AG09309 (cell line): ENCODE data around the gene RCSD1.

ENCODE experiments used
- DNase-seq: peaks from one replicate; pipeline ENCODE4 v3.0.0-alpha.2; 2010; ENCODE audit warnings: low read depth
- H3K4me3 ChIP-seq: 2 replicates; pipeline ENCODE4 v1.5.1; 2011; ENCODE audit warnings: mild to moderate bottlenecking, low read depth, low read length, moderate library complexity; ENCODE audit not compliant: control insufficient read depth
- CTCF ChIP-seq: IDR thresholded peaks from 2 replicates; pipeline ENCODE4 v1.5.1; 2011; ENCODE audit warnings: mild to moderate bottlenecking, low read depth, low read length, inconsistent platforms; ENCODE audit not compliant: insufficient read depth, control insufficient read depth; ENCODE audit errors: missing control alignments

The RCSD1 gene

GRCh38 chr1:167685844-167686243, 55.8 kb downstream of the RCSD1 start:
- H3K4me3 ChIP-seq, result no peak overlapping the region
- no peak for TF ChIP-seq CTCF
- no peak for DNase-seq

GRCh38 chr1:167687919-167688519, 58.0 kb downstream of the RCSD1 start:
- peak; percentile 39 for DNase-seq
- no peak overlapping the region for H3K4me3 ChIP-seq

GRCh38 chr1:167689567-167689920, 59.5 kb downstream of the RCSD1 start:
- no peak for DNase-seq
- no peak overlapping the region for H3K4me3 ChIP-seq
- TF ChIP-seq CTCF, result no peak

More at GRCh38 chr1:167687919-167688519, 58.0 kb downstream of the RCSD1 start:
- peak; percentile 89 for TF ChIP-seq CTCF

- H3K4me3 ChIP-seq, result no peak overlapping the region
- no peak for DNase-seq
- no peak for TF ChIP-seq CTCF
Measured at GRCh38 chr1:167690053-167690452, 60.0 kb downstream of the RCSD1 start.

- no peak for TF ChIP-seq CTCF
- no peak overlapping the region for H3K4me3 ChIP-seq
- no peak for DNase-seq
Measured at GRCh38 chr1:167693425-167694045, 63.5 kb downstream of the RCSD1 start.

GRCh38 chr1:167694691-167695090, 64.7 kb downstream of the RCSD1 start:
- DNase-seq, result no peak
- H3K4me3 ChIP-seq, result no peak overlapping the region
- TF ChIP-seq CTCF, result no peak
